OCI-LY1 (cell line): ENCODE data around the gene ZCCHC14.
A peak's percentile ranks its signal among the peaks of the same experiment; 100 is the strongest.

Experiments used
- H2AFZ ChIP-seq: fragments of 200-600 bp; sonication (generic), shearing (Covaris generic); 2 replicates; pipeline ENCODE4 v1.6.0; 2014; ENCODE audit warnings: antibody characterized with exemption, mild to moderate bottlenecking, low read length
- H3F3A ChIP-seq: fragments of 200-600 bp; sonication (generic), shearing (Covaris generic); 2 replicates; pipeline ENCODE4 v1.6.0; 2014; ENCODE audit warnings: mild to moderate bottlenecking, antibody characterized with exemption, low read length, moderate library complexity; ENCODE audit not compliant: insufficient read depth
- H3K27ac ChIP-seq: fragments of 200-600 bp; sonication (generic); 2 replicates; pipeline ENCODE4 v1.5.1; 2014; ENCODE audit warnings: low read length, mixed run types, mild to moderate bottlenecking, low read depth; ENCODE audit not compliant: poor library complexity, severe bottlenecking
- H3K27me3 ChIP-seq: fragments of 200-600 bp; sonication (generic); 2 replicates; pipeline ENCODE4 v1.6.0; 2014; ENCODE audit warnings: antibody characterized with exemption, mild to moderate bottlenecking, low read length, moderate library complexity; ENCODE audit not compliant: insufficient read depth
- H3K36me3 ChIP-seq: fragments of 200-600 bp; sonication (generic); 2 replicates; pipeline ENCODE4 v1.6.1; 2014; ENCODE audit warnings: mild to moderate bottlenecking, antibody characterized with exemption, low read length, moderate library complexity, mixed read lengths; ENCODE audit not compliant: insufficient read depth
- H3K4me1 ChIP-seq: fragments of 200-600 bp; sonication (generic); 2 replicates; pipeline ENCODE4 v1.5.1; 2014; ENCODE audit warnings: mild to moderate bottlenecking, low read length, moderate library complexity; ENCODE audit not compliant: insufficient read depth, severe bottlenecking
- H3K4me2 ChIP-seq: fragments of 200-600 bp; sonication (generic), shearing (Covaris generic); 2 replicates; pipeline ENCODE4 v1.6.1; 2014; ENCODE audit warnings: low read length
- H3K4me3 ChIP-seq: fragments of 200-600 bp; sonication (generic); 2 replicates; pipeline ENCODE4 v1.5.1; 2014; ENCODE audit warnings: low read length, low read depth, mild to moderate bottlenecking, mixed read lengths; ENCODE audit not compliant: poor library complexity, severe bottlenecking
- H3K79me2 ChIP-seq: fragments of 200-600 bp; shearing (Covaris generic); 2 replicates; pipeline ENCODE4 v1.6.1; 2016; ENCODE audit warnings: mixed run types, low read length, mixed read lengths; ENCODE audit not compliant: insufficient read depth
- H3K9ac ChIP-seq: fragments of 200-600 bp; sonication (generic), shearing (Covaris generic); 2 replicates; pipeline ENCODE4 v1.6.1; 2014; ENCODE audit warnings: mild to moderate bottlenecking, low read length, mixed read lengths
- H3K9me2 ChIP-seq: fragments of 200-600 bp; sonication (generic), shearing (Covaris generic); 2 replicates; pipeline ENCODE4 v1.6.1; 2014; ENCODE audit warnings: low read depth, mild to moderate bottlenecking, low read length, mixed read lengths
- H3K9me3 ChIP-seq: fragments of 200-600 bp; shearing (Covaris generic); 2 replicates; pipeline ENCODE4 v1.6.1; 2014; ENCODE audit warnings: low read length, mixed read lengths
- H4K20me1 ChIP-seq: fragments of 200-600 bp; sonication (generic), shearing (Covaris generic); 2 replicates; pipeline ENCODE4 v1.6.0; 2016; ENCODE audit warnings: mild to moderate bottlenecking, low read length; ENCODE audit not compliant: insufficient read depth
- CTCF ChIP-seq: fragments of 200-600 bp; sonication (generic), shearing (Covaris generic); IDR thresholded peaks from 2 replicates; pipeline ENCODE4 v1.5.1; 2017; ENCODE audit warnings: mild to moderate bottlenecking, antibody characterized with exemption, low read length, moderate library complexity, mixed read lengths
- EZH2 ChIP-seq: fragments of 200-600 bp; sonication (generic), shearing (Covaris generic); IDR thresholded peaks from 2 replicates; pipeline ENCODE4 v1.8.0; 2017; ENCODE audit warnings: borderline replicate concordance, mixed run types, mild to moderate bottlenecking, antibody characterized with exemption, low read length, moderate library complexity, mixed read lengths

The ZCCHC14 gene

GRCh38 chr16:87409781-87410180 lies 83.0 kb downstream of the ZCCHC14 start:
- Histone ChIP-seq H2AFZ (no peak overlapping the region), H3K4me2 (no peak overlapping the region), H3K9me3 (no peaks in the 10 kb centered on the region), H3K27me3 (no peaks in the 10 kb centered on the region), H3F3A (peaks cover 6% of the 10 kb centered on the region; the same call in 1 of the 2 replicates), H3K36me3 (peaks cover 66% of the 10 kb centered on the region), H3K4me3 (no peak overlapping the region), H3K79me2 (no peaks in the 10 kb centered on the region), H3K9ac (no peak overlapping the region), H3K9me2 (no peaks in the 10 kb centered on the region), H3K27ac (no peak overlapping the region), H3K4me1 (peaks cover 15% of the 10 kb centered on the region), H4K20me1 (no peaks in the 10 kb centered on the region)
- TF ChIP-seq CTCF (no peak), EZH2 (no peak)

- H3F3A ChIP-seq = peaks cover 6% of the 10 kb centered on the region; the same call in 1 of the 2 replicates
- H3K27me3 ChIP-seq = no peaks in the 10 kb centered on the region
- TF ChIP-seq CTCF (no peak), EZH2 (no peak)
- no peak overlapping the region for H3K27ac ChIP-seq
- H2AFZ ChIP-seq = no peak overlapping the region
- H3K9ac ChIP-seq = no peak overlapping the region
- peaks cover 72% of the 10 kb centered on the region for H3K36me3 ChIP-seq
- H3K4me2 ChIP-seq = no peak overlapping the region
- peaks cover 15% of the 10 kb centered on the region for H3K4me1 ChIP-seq
- no peaks in the 10 kb centered on the region for H3K9me3 ChIP-seq
- no peak overlapping the region for H3K4me3 ChIP-seq
- no peaks in the 10 kb centered on the region for H4K20me1 ChIP-seq
- H3K9me2 ChIP-seq = no peaks in the 10 kb centered on the region
- no peaks in the 10 kb centered on the region for H3K79me2 ChIP-seq
Measured at GRCh38 chr16:87409153-87409552, 83.7 kb downstream of the ZCCHC14 start.

GRCh38 chr16:87407511-87408112 lies 85.2 kb downstream of the ZCCHC14 start:
- Histone ChIP-seq H3K9ac (no peak overlapping the region), H3K79me2 (no peaks in the 10 kb centered on the region), H3F3A (peaks cover 6% of the 10 kb centered on the region; the same call in 1 of the 2 replicates), H3K4me3 (no peak overlapping the region), H3K36me3 (peaks cover 76% of the 10 kb centered on the region), H3K27me3 (no peaks in the 10 kb centered on the region), H3K4me1 (peaks cover 15% of the 10 kb centered on the region), H3K4me2 (peak overlapping the region; percentile 32; the same call in 1 of the 2 replicates), H2AFZ (no peak overlapping the region), H4K20me1 (no peaks in the 10 kb centered on the region), H3K9me2 (no peaks in the 10 kb centered on the region), H3K27ac (peak overlapping the region; percentile 28), H3K9me3 (no peaks in the 10 kb centered on the region)
- TF ChIP-seq EZH2 (no peak), CTCF (no peak)
